Measurements from ENCODE around the gene PTTG1IP. TPM values are rescaled to one million over a fixed set of nuclear protein-coding genes. Genes with fewer than 3 reads are reported as not detected.

Gene PTTG1IP
- total RNA-seq, 1 experiment from 2014 or later, result 96.0 TPM

GRCh38 chr21:44883250-44883649 lies 9.8 kb upstream of the PTTG1IP start:
- Mint-ChIP-seq H3K4me3 (no peak overlapping the region), H3K4me1 (peaks cover under 1% of the 10 kb centered on the region), H3K27ac (no peak overlapping the region), H3K9me3 (no peaks in the 10 kb centered on the region), H3K36me3 (no peaks in the 10 kb centered on the region), H3K27me3 (ENCODE audit: low read depth) (no peaks in the 10 kb centered on the region)
- DNase-seq (ENCODE audit: low spot score) (no peak), ATAC-seq (no peak)
- ChIA-PET POLR2A (interaction anchor here (1.0 kb wide), 1 partner anchor 9 kb away, joined by 3 read pairs; no protein-coding TSS in a partner anchor), CTCF (interaction anchor here (0.6 to 2.2 kb wide), 4 partner anchors 9 to 501 kb away, joined by 3 to 6 read pairs (median 3); partner anchors contain the start of gene UBE2G2)
- no peak for TF ChIP-seq MXD4 (CRISPR knock-in tag; IDR thresholded peaks at IDR 0.05; ENCODE audit: borderline replicate concordance)
- TF ChIP-seq NFYB (CRISPR knock-in tag; conservative IDR thresholded peaks at IDR 0.05; ENCODE audit: low read depth), result no peak
- TF ChIP-seq TEAD4 (CRISPR knock-in tag; IDR thresholded peaks at IDR 0.05), result no peak
- no peak for TF ChIP-seq ZNF232 (CRISPR knock-in tag; IDR thresholded peaks at IDR 0.05)
- TF ChIP-seq ZMAT4 (CRISPR knock-in tag; IDR thresholded peaks at IDR 0.05), result no peak
- TF ChIP-seq CREB1 (CRISPR knock-in tag; IDR thresholded peaks at IDR 0.05), result no peak
- no peak for TF ChIP-seq FOXP1 (CRISPR knock-in tag; IDR thresholded peaks at IDR 0.05; ENCODE audit: borderline replicate concordance)
- TF ChIP-seq KAT7 (CRISPR knock-in tag; IDR thresholded peaks at IDR 0.05; ENCODE audit: borderline replicate concordance), result no peak
- TF ChIP-seq ZBTB21 (CRISPR knock-in tag; IDR thresholded peaks at IDR 0.05; ENCODE audit: borderline replicate concordance), result no peak
- TF ChIP-seq CDX4 (CRISPR knock-in tag; IDR thresholded peaks at IDR 0.05; ENCODE audit: borderline replicate concordance), result no peak
- no peak for TF ChIP-seq ZNF416 (CRISPR knock-in tag; IDR thresholded peaks at IDR 0.05)
- no peak for TF ChIP-seq SOX15 (CRISPR knock-in tag; IDR thresholded peaks at IDR 0.05)
- TF ChIP-seq ESRRA (CRISPR knock-in tag; IDR thresholded peaks at IDR 0.05; ENCODE audit: borderline replicate concordance), result no peak
- no peak for TF ChIP-seq MAX (CRISPR knock-in tag; IDR thresholded peaks at IDR 0.05)
- TF ChIP-seq HMGXB4 (CRISPR knock-in tag; IDR thresholded peaks at IDR 0.05), result no peak
- TF ChIP-seq E2F1 (CRISPR knock-in tag; IDR thresholded peaks at IDR 0.05), result no peak
- no peak for TF ChIP-seq ZNF121 (CRISPR knock-in tag; IDR thresholded peaks at IDR 0.05)
- TF ChIP-seq SMAD3 (CRISPR knock-in tag; IDR thresholded peaks at IDR 0.05; ENCODE audit: borderline replicate concordance), result no peak
- no peak for TF ChIP-seq NFE2L1 (CRISPR knock-in tag; IDR thresholded peaks at IDR 0.05)
- no peak for TF ChIP-seq ZBTB43 (CRISPR knock-in tag; IDR thresholded peaks at IDR 0.05)

- POLR2A ChIA-PET, result no interaction called here
- Mint-ChIP-seq H3K9me3 (peaks cover 3% of the 10 kb centered on the region; the same call in 1 of the 2 replicates), H3K4me3 (no peak overlapping the region), H3K36me3 (no peaks in the 10 kb centered on the region), H3K27ac (no peak overlapping the region), H3K4me1 (peaks cover 5% of the 10 kb centered on the region), H3K27me3 (ENCODE audit: low read depth) (peaks cover 5% of the 10 kb centered on the region)
- no peak for DNase-seq (ENCODE audit: low spot score)
- no peak for TF ChIP-seq CBFB (CRISPR knock-in tag; IDR thresholded peaks at IDR 0.05; ENCODE audit: low read depth)
- TF ChIP-seq OVOL2 (CRISPR knock-in tag; IDR thresholded peaks at IDR 0.05; ENCODE audit: borderline replicate concordance), result no peak
- no peak for ATAC-seq
- CTCF ChIA-PET, result interaction anchor here (1.2 kb wide), 1 partner anchor 51 kb away, joined by 3 read pairs; no protein-coding TSS in a partner anchor
Measured at GRCh38 chr21:44881198-44881872, 7.8 kb upstream of the PTTG1IP start.
